Measurements from ENCODE around the gene RTBDN.
A peak's percentile ranks its signal among the peaks of the same experiment; 100 is the strongest.

Gene RTBDN

GRCh38 chr19:12838886-12839756 is 4.7 kb upstream of the RTBDN start:
- H3K4me3 ChIP-seq (ENCODE audit: low read depth, low read length): no peak overlapping the region
- TF ChIP-seq, protein P1, sequence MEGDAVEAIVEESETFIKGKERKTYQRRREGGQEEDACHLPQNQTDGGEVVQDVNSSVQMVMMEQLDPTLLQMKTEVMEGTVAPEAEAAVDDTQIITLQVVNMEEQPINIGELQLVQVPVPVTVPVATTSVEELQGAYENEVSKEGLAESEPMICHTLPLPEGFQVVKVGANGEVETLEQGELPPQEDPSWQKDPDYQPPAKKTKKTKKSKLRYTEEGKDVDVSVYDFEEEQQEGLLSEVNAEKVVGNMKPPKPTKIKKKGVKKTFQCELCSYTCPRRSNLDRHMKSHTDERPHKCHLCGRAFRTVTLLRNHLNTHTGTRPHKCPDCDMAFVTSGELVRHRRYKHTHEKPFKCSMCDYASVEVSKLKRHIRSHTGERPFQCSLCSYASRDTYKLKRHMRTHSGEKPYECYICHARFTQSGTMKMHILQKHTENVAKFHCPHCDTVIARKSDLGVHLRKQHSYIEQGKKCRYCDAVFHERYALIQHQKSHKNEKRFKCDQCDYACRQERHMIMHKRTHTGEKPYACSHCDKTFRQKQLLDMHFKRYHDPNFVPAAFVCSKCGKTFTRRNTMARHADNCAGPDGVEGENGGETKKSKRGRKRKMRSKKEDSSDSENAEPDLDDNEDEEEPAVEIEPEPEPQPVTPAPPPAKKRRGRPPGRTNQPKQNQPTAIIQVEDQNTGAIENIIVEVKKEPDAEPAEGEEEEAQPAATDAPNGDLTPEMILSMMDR (IDR thresholded peaks at IDR 0.05; ENCODE audit: borderline replicate concordance, insufficient read depth, low read depth, low read length): no peak

GRCh38 chr19:12838182-12838885 is 4.0 kb upstream of the RTBDN start, which contains the start of gene MAST1:
MAST1 (plus strand) TSS chr19:12838515; CDS start chr19:12838573, 58 bp downstream.
- TF ChIP-seq, protein P1 (IDR thresholded peaks at IDR 0.05; ENCODE audit: borderline replicate concordance, insufficient read depth, low read depth, low read length): peak; percentile 71
- H3K4me3 ChIP-seq (ENCODE audit: low read depth, low read length): no peak within 1 kb of the TSS

DNA sequence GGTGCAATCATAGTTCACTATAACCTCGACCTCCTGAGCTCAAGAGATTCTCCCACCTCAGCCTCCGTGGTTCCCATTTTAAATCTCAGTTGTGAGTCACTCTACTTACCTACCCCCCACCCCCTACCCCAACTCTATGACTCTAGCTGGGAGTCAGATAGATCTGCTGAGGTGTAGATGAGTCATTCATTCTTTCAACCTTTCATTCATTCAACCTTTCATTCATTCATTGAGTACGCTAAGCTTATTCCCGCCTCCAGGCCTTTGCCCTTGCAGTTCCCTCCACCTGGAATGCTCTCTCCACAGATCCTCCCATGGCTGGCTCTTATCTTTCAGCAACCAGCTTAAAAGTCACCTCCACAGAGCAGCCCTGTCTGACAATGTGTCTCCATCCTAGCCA is 2.8 kb upstream of the RTBDN start:
- TF ChIP-seq, protein P1 (IDR thresholded peaks at IDR 0.05; ENCODE audit: borderline replicate concordance, insufficient read depth, low read depth, low read length): no peak
- no peak overlapping the region for H3K4me3 ChIP-seq (ENCODE audit: low read depth, low read length)

GRCh38 chr19:12836529-12836863 is 2.1 kb upstream of the RTBDN start:
- H3K4me3 ChIP-seq (ENCODE audit: low read depth, low read length): no peak overlapping the region

DNA sequence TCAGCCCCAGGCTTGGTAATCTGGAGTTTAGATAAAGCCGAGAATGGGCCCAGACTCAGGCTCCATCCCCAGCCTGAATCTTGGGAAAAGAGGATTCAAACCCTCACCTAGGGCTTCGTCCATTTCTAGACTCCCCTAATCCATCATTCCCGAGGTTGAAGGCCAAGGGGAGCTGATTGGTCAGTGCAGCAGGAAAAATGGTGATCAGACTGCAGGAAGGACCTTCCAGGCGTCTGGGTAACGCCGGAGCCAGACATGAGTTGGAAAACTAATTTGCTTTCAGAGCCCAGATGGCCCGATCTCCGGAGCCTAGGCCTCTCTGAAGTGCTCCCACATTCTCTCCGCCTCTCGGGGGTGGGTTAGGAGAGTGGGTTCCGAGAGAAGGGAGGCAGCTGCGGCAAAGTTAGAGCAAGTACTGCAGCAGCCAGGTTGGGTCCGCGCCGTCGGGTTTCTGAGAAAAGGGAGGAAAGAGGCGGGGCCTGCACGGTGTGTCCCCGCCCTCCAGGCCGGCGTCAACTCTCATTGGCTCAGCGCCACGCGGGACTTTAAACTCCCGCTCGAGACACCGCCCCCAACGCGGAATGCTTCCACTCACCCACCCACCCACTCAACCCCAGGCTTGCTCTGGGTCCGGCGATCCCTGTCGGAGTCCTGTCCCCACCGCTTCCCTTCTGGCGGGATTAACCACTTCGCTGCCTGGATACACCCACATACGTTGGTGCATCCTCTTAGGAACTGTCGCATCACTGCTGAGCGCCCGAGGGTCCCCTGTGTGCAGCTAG is 788 bp upstream of the RTBDN start:
- TF ChIP-seq, protein P1 (IDR thresholded peaks at IDR 0.05; ENCODE audit: borderline replicate concordance, insufficient read depth, low read depth, low read length): no peak
- H3K4me3 ChIP-seq (ENCODE audit: low read depth, low read length): no peak overlapping the region

More at GRCh38 chr19:12836529-12836863, 2.1 kb upstream of the RTBDN start:
- TF ChIP-seq, protein P1 (IDR thresholded peaks at IDR 0.05; ENCODE audit: borderline replicate concordance, insufficient read depth, low read depth, low read length): no peak

- TF ChIP-seq, protein P1 (IDR thresholded peaks at IDR 0.05; ENCODE audit: borderline replicate concordance, insufficient read depth, low read depth, low read length): no peak
- peak overlapping the region; percentile 24 for H3K4me3 ChIP-seq (ENCODE audit: low read depth, low read length)
Measured at GRCh38 chr19:12833738-12834565, 427 bp downstream of the RTBDN start.
